ENCODE measurements around the gene RABGAP1L. TPM values are rescaled to one million over a fixed set of nuclear protein-coding genes. Genes with fewer than 3 reads are reported as not detected.

The RABGAP1L gene
- total RNA-seq, 1 donor from 2014 or later = 41.0 TPM

- no peak for DNase-seq (ENCODE audit: low spot score)
- Mint-ChIP-seq H3K4me1 (ENCODE audit: low read depth) (peaks cover 8% of the 10 kb centered on the region), H3K27ac (no peak overlapping the region), H3K9me3 (no peaks in the 10 kb centered on the region), H3K36me3 (ENCODE audit: low read depth) (peaks cover 2% of the 10 kb centered on the region), H3K27me3 (ENCODE audit: insufficient read depth) (no peaks in the 10 kb centered on the region), H3K4me3 (no peak overlapping the region)
- intact Hi-C loops (cut with micrococcal nuclease) = no loop called here
Measured at GRCh38 chr1:174949061-174949460, 789.7 kb downstream of the RABGAP1L start.

DNA sequence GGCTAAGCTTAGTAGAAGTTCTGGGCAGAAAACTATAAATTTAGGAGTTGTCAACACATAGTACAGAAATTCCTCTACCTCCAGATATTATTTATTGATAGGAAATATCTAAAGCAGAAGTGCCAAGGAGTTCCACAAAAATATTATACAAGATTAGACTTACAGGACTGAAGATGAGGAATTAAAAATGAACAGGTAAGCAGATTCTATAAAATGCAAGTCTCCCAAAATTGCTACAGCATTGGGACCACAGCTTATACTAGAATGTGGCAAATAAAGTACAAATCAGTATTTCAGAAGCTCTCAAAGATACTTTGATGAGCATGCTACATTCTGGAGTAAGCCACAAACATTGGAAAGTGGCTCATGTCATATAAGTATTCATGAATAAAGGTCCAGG, 790.3 kb downstream of the RABGAP1L start:
- H3K27me3 Mint-ChIP-seq (ENCODE audit: insufficient read depth) = no peaks in the 10 kb centered on the region
- intact Hi-C loops (cut with micrococcal nuclease) = no loop called here

GRCh38 chr1:174953285-174954072, 794.2 kb downstream of the RABGAP1L start:
- peaks cover 34% of the 10 kb centered on the region for H3K4me1 Mint-ChIP-seq (ENCODE audit: low read depth)
- H3K36me3 Mint-ChIP-seq (ENCODE audit: low read depth) = peaks cover 4% of the 10 kb centered on the region
- no peaks in the 10 kb centered on the region for H3K27me3 Mint-ChIP-seq (ENCODE audit: insufficient read depth)
- H3K9me3 Mint-ChIP-seq = no peaks in the 10 kb centered on the region
- intact Hi-C loops (cut with micrococcal nuclease) = no loop called here
- H3K4me3 Mint-ChIP-seq = no peak overlapping the region
- DNase-seq (ENCODE audit: low spot score) = no peak
- H3K27ac Mint-ChIP-seq = no peak overlapping the region

More for the DNA sequence above, 790.3 kb downstream of the RABGAP1L start:
- DNase-seq (ENCODE audit: low spot score) = no peak
- H3K9me3 Mint-ChIP-seq = no peaks in the 10 kb centered on the region
- peaks cover 11% of the 10 kb centered on the region for H3K4me1 Mint-ChIP-seq (ENCODE audit: low read depth)
- peaks cover 2% of the 10 kb centered on the region for H3K36me3 Mint-ChIP-seq (ENCODE audit: low read depth)
- no peak overlapping the region for H3K4me3 Mint-ChIP-seq
- no peak overlapping the region for H3K27ac Mint-ChIP-seq

DNA sequence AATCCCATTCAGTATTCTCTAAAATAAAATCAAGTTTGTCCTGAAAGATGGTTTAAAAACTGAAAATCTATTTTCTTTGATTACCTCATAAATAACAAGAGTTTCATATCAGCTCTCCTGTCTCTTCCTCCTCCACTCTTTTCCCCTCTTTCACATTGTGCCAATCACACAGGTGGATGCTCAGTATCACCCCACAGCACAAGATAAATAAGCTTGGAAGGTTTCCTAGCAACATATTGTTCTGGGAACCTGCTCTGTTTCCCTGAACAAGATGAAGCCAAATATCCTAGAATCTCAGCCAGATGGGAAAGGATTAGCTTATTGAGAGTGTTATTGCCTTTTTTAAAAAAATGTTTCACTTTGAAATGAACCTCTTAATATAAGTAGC, 794.7 kb downstream of the RABGAP1L start:
- Mint-ChIP-seq H3K4me3 (no peak overlapping the region), H3K27ac (no peak overlapping the region), H3K36me3 (ENCODE audit: low read depth) (peaks cover 4% of the 10 kb centered on the region), H3K9me3 (no peaks in the 10 kb centered on the region), H3K4me1 (ENCODE audit: low read depth) (peaks cover 40% of the 10 kb centered on the region), H3K27me3 (ENCODE audit: insufficient read depth) (no peaks in the 10 kb centered on the region)
- intact Hi-C loops (cut with micrococcal nuclease) = no loop called here
- DNase-seq (ENCODE audit: low spot score) = no peak

GRCh38 chr1:174954671-174955669, 795.6 kb downstream of the RABGAP1L start:
- intact Hi-C loops (cut with micrococcal nuclease) = no loop called here

GRCh38 chr1:174956086-174956485, 796.8 kb downstream of the RABGAP1L start:
- no peaks in the 10 kb centered on the region for H3K9me3 Mint-ChIP-seq
- H3K36me3 Mint-ChIP-seq (ENCODE audit: low read depth) = peaks cover 3% of the 10 kb centered on the region

More at GRCh38 chr1:174954671-174955669, 795.6 kb downstream of the RABGAP1L start:
- Mint-ChIP-seq H3K9me3 (no peaks in the 10 kb centered on the region), H3K27me3 (ENCODE audit: insufficient read depth) (no peaks in the 10 kb centered on the region), H3K4me3 (no peak overlapping the region), H3K36me3 (ENCODE audit: low read depth) (peaks cover 4% of the 10 kb centered on the region), H3K4me1 (ENCODE audit: low read depth) (peaks cover 41% of the 10 kb centered on the region), H3K27ac (no peak overlapping the region)
- DNase-seq (ENCODE audit: low spot score) = no peak

GRCh38 chr1:174956976-174957375, 797.7 kb downstream of the RABGAP1L start:
- Mint-ChIP-seq H3K4me1 (ENCODE audit: low read depth) (peaks cover 41% of the 10 kb centered on the region), H3K36me3 (ENCODE audit: low read depth) (peaks cover 3% of the 10 kb centered on the region), H3K27me3 (ENCODE audit: insufficient read depth) (no peaks in the 10 kb centered on the region), H3K27ac (no peak overlapping the region), H3K4me3 (no peak overlapping the region), H3K9me3 (no peaks in the 10 kb centered on the region)
- no peak for DNase-seq (ENCODE audit: low spot score)
- intact Hi-C loops (cut with micrococcal nuclease) = no loop called here

More at GRCh38 chr1:174956086-174956485, 796.8 kb downstream of the RABGAP1L start:
- Mint-ChIP-seq H3K27me3 (ENCODE audit: insufficient read depth) (no peaks in the 10 kb centered on the region), H3K4me3 (no peak overlapping the region), H3K27ac (no peak overlapping the region), H3K4me1 (ENCODE audit: low read depth) (peaks cover 41% of the 10 kb centered on the region)
- DNase-seq (ENCODE audit: low spot score) = no peak
- intact Hi-C loops (cut with micrococcal nuclease) = no loop called here

- Mint-ChIP-seq H3K4me1 (ENCODE audit: low read depth) (peaks cover 41% of the 10 kb centered on the region), H3K36me3 (ENCODE audit: low read depth) (peaks cover 3% of the 10 kb centered on the region), H3K27me3 (ENCODE audit: insufficient read depth) (no peaks in the 10 kb centered on the region), H3K27ac (peak overlapping the region; percentile 52), H3K4me3 (peak overlapping the region; percentile 19), H3K9me3 (no peaks in the 10 kb centered on the region)
- no peak for DNase-seq (ENCODE audit: low spot score)
- intact Hi-C loops (cut with micrococcal nuclease) = no loop called here
Measured at GRCh38 chr1:174957829-174958228, 798.5 kb downstream of the RABGAP1L start.

DNA sequence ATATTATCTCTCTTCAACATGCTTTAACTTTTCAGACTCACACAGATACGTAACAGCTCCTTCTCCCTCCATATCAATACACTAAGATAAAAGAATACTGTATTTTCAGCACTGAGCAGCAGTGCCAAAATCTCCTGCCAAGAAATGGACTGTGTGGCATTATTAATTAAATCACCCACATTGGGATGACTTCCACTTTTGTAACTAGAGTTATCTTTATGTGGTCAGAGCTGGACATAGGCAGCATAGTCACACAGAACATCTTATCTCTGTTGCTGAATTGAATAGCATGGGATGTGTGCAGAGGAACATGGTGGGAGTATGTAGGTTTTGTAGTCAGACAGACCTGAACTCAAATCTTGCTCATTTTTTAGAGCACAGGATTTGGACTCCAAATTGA, 799.1 kb downstream of the RABGAP1L start:
- H3K27me3 Mint-ChIP-seq (ENCODE audit: insufficient read depth) = no peaks in the 10 kb centered on the region
- peaks cover 43% of the 10 kb centered on the region for H3K4me1 Mint-ChIP-seq (ENCODE audit: low read depth)
- H3K9me3 Mint-ChIP-seq = no peaks in the 10 kb centered on the region
- no peak for DNase-seq (ENCODE audit: low spot score)
- peak overlapping the region; percentile 45 for H3K4me3 Mint-ChIP-seq
- peak overlapping the region; percentile 59 for H3K27ac Mint-ChIP-seq
- H3K36me3 Mint-ChIP-seq (ENCODE audit: low read depth) = peaks cover 3% of the 10 kb centered on the region
- intact Hi-C loops (cut with micrococcal nuclease) = no loop called here

DNA sequence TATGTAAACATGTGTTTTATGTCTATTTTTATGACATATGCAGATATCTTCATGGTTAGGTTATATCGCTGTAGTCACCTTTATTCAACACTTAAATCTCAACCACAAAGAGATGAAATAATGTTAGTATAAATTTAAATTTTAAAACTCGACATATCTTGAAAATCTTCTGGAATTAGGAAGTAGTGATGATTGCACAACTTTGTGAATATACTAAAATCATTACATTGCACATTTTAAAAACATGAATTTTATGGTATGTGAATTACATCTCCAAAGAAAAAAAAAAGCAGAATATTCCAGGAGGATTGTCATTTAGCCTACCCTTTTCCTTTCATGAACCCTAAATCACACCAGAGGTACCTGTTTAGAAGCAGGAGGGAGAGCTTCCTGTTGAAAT, 801.0 kb downstream of the RABGAP1L start:
- peaks cover 3% of the 10 kb centered on the region for H3K36me3 Mint-ChIP-seq (ENCODE audit: low read depth)
- no peak overlapping the region for H3K4me3 Mint-ChIP-seq
- H3K27ac Mint-ChIP-seq = no peak overlapping the region
- no peaks in the 10 kb centered on the region for H3K9me3 Mint-ChIP-seq
- intact Hi-C loops (cut with micrococcal nuclease) = loop anchor here (10.0 kb wide), 1 partner anchor 1486 kb away; the partner anchor contains the start of gene PRDX6
- H3K4me1 Mint-ChIP-seq (ENCODE audit: low read depth) = peaks cover 47% of the 10 kb centered on the region
- no peaks in the 10 kb centered on the region for H3K27me3 Mint-ChIP-seq (ENCODE audit: insufficient read depth)
- DNase-seq (ENCODE audit: low spot score) = no peak

DNA sequence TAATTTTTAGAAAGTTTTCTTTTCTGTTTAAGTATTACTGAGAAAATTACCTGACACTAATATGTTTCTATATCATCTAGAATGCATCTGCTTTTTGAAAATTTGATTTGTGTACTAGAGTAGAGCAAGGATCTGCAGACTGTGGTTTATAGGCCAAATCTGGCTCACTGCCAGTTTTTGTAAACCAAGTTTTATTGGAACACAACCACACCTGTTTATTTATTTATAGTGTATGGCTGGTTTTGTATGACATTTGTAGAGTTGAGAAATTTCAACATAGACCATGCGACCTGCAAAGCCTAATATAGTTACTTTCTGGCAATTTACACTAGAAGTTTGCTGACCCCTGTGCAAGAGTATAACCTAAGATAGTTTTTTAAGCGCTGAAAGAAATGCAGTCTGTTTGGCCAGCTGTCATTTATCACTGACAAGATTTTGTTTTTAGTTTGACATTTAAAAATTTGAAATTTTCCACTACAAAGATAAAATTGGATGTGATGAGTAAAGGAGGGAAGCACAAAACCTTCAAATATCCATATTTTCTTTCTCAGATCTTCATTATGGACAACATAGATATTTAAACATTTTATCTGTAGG, 804.3 kb downstream of the RABGAP1L start:
- H3K9me3 Mint-ChIP-seq = no peaks in the 10 kb centered on the region
- H3K4me3 Mint-ChIP-seq = no peak overlapping the region
- no peaks in the 10 kb centered on the region for H3K36me3 Mint-ChIP-seq (ENCODE audit: low read depth)
- no peaks in the 10 kb centered on the region for H3K27me3 Mint-ChIP-seq (ENCODE audit: insufficient read depth)
- peaks cover 52% of the 10 kb centered on the region for H3K4me1 Mint-ChIP-seq (ENCODE audit: low read depth)
- H3K27ac Mint-ChIP-seq = peak overlapping the region; percentile 90
- no peak for DNase-seq (ENCODE audit: low spot score)
- intact Hi-C loops (cut with micrococcal nuclease) = loop anchor here (1.0 to 10.0 kb wide), 8 partner anchors 19 to 1489 kb away; partner anchors contain the start of genes CACYBP and PRDX6

DNA sequence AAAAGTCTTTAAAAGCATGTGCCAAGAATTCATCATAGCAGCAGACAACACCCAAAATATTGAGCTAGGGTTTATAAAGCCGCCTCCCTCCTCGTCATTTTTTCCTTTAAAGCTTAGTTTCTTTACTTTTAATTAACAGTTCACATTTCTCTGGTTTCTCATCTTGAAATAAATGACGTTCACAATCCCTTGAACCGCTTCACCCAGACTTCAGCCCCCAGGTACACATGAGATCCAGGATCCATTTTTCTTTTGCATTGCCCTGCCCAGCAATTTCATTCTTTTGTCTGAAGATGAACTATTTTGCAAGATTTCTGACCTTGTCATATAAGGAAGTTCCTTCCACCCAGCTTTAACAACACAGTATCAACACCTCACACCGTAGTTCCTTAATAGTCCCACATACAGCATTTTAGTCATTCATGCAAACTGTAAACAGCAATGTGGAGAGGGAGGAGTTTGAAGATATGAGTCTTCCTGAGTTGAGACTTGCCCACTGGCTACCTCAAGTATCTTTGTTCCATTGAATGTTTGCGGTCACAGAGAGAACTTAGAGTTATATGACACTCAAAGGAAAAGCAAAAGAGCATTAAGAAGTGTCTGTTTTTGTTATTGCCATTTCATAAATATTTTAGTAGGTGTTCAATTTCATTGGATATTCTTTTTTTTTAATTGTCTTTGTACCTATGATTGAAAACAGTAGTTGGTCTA, 805.1 kb downstream of the RABGAP1L start:
- Mint-ChIP-seq H3K27me3 (ENCODE audit: insufficient read depth) (no peaks in the 10 kb centered on the region), H3K4me1 (ENCODE audit: low read depth) (peaks cover 55% of the 10 kb centered on the region), H3K4me3 (peak overlapping the region; percentile 78), H3K27ac (peak overlapping the region; percentile 90), H3K9me3 (no peaks in the 10 kb centered on the region), H3K36me3 (ENCODE audit: low read depth) (no peaks in the 10 kb centered on the region)
- intact Hi-C loops (cut with micrococcal nuclease) = loop anchor here (1.0 to 10.0 kb wide), 8 partner anchors 18 to 1490 kb away; partner anchors contain the start of genes CACYBP and PRDX6
- DNase-seq (ENCODE audit: low spot score) = peak; percentile 48

All from activated T-helper 1 cell treated with anti-CD3 and anti-CD28 coated beads, Interleukin-12 subunit alpha, Interleukin-12 subunit beta, Interleukin-2, Interleukin-4 antibody, amounts not matched to agents 30 ng/mL and 10 ng/mL and 1 ng/mL, durations not matched to agents 14 hours and 24 hours and 36 hours (primary cell).